Panc1 (cell line): ENCODE measurements around the gene TCHH.

Experiments
- CTCF ChIP-seq: fragments of 450-650 bp; IDR thresholded peaks from 2 replicates; pipeline ENCODE4 v1.5.1; 2017; ENCODE audit warnings: mild to moderate bottlenecking
- POLR2AphosphoS5 ChIP-seq: IDR thresholded peaks from 2 replicates; pipeline ENCODE4 v1.6.1; 2012; ENCODE audit warnings: mild to moderate bottlenecking, low read depth, low read length, moderate library complexity
- REST ChIP-seq, 2 experiments: IDR thresholded peaks; 2 replicates each; pipeline ENCODE4 v1.6.1; 2011 to 2012; ENCODE audit warnings: low read depth in 2 of 2, control low read depth in 1 of 2, low read length in 1 of 2, mild to moderate bottlenecking in 1 of 2, moderate library complexity in 1 of 2; ENCODE audit not compliant: insufficient read depth in 1 of 2
- SIN3A ChIP-seq: IDR thresholded peaks from 2 replicates; pipeline ENCODE4 v1.6.1; 2012; ENCODE audit warnings: low read depth, mild to moderate bottlenecking, low read length, moderate library complexity, borderline replicate concordance; ENCODE audit not compliant: insufficient read depth
- TCF7L2 ChIP-seq: IDR thresholded peaks from 2 replicates; pipeline ENCODE4 v1.6.1; 2011; ENCODE audit warnings: mild to moderate bottlenecking, low read depth, low read length, inconsistent platforms

GRCh38 chr1:152160576-152160975 lies 45.3 kb upstream of the TCHH start:
- TF ChIP-seq CTCF (no peak), POLR2AphosphoS5 (no peak), REST (IDR thresholded peaks at IDR 0.05; ENCODE audit: insufficient read depth in 1 of 2, low read depth in 2 of 2, low read length in 1 of 2) (no peak), SIN3A (no peak), TCF7L2 (no peak)
